Calu3 (cell line): ENCODE results near the gene HUNK. TPM values are rescaled to one million over a fixed set of nuclear protein-coding genes. Genes with fewer than 3 reads are reported as not detected.

ENCODE experiments used
- BruUV-seq: library from RNA; stranded (reverse); fragments of 400-500 nt; replicated peaks from 2 replicates; lab custom pipeline; 2021; lab: Mats Ljungman, UMichigan
- CTCF ChIA-PET: fragments of 300-600 bp; sonication (Branson Sonifier 250); formaldehyde crosslinking; loops from one replicate; lab custom pipeline; 2022; ENCODE audit warnings: antibody characterized with exemption; lab: Charles Lee
- DNase-seq: peaks from one replicate; pipeline ENCODE4 v3.0.0; 2022
- H3K27ac Mint-ChIP-seq: one replicate; pipeline ENCODE4 v1.8.0; 2022; ENCODE audit warnings: mixed read lengths; ENCODE audit not compliant: unreplicated experiment
- H3K27me3 Mint-ChIP-seq: one replicate; pipeline ENCODE4 v1.8.0; 2022; ENCODE audit warnings: mixed read lengths; ENCODE audit not compliant: unreplicated experiment
- H3K36me3 Mint-ChIP-seq: one replicate; pipeline ENCODE4 v1.8.0; 2022; ENCODE audit warnings: mild to moderate bottlenecking, moderate library complexity, mixed read lengths; ENCODE audit not compliant: insufficient read depth, unreplicated experiment
- H3K4me1 Mint-ChIP-seq: one replicate; pipeline ENCODE4 v1.8.0; 2022; ENCODE audit warnings: mild to moderate bottlenecking, low read depth, mixed read lengths; ENCODE audit not compliant: unreplicated experiment
- H3K4me3 Mint-ChIP-seq: one replicate; pipeline ENCODE4 v1.8.0; 2022; ENCODE audit warnings: mild to moderate bottlenecking, low read depth, moderate library complexity, mixed read lengths; ENCODE audit not compliant: unreplicated experiment
- H3K9me3 Mint-ChIP-seq: one replicate; pipeline ENCODE4 v1.8.0; 2022; ENCODE audit warnings: low read depth, mixed read lengths; ENCODE audit not compliant: unreplicated experiment
- CTCF ChIP-seq: fragments of 200-600 bp; IDR thresholded peaks from one replicate; pipeline ENCODE4 v1.8.0; 2022; ENCODE audit warnings: antibody characterized with exemption; ENCODE audit not compliant: unreplicated experiment
- intact Hi-C: fragments of 100-400 bp; cut with micrococcal nuclease; formaldehyde crosslinking; loops from one replicate; pipeline ENCODE4 v1.10.0; 2022; ENCODE audit not compliant: unreplicated experiment
- total RNA-seq: library from RNA; stranded (reverse); gene quantifications from 2 replicates; pipeline ENCODE4 v1.2.3, GENCODE V29; 2022

Gene HUNK
- total RNA-seq, 1 experiment from 2014 or later = 2.3 TPM

- Mint-ChIP-seq H3K36me3 (no peaks in the 10 kb centered on the region), H3K4me3 (no peak overlapping the region), H3K27me3 (no peaks in the 10 kb centered on the region), H3K27ac (no peak overlapping the region), H3K4me1 (no peaks in the 10 kb centered on the region), H3K9me3 (no peaks in the 10 kb centered on the region)
- no TSS peak for BruUV-seq
- intact Hi-C loops = no loop called here
- CTCF ChIA-PET = no interaction called here
- DNase-seq = no peak
- TF ChIP-seq CTCF = no peak
These were observed 119.6 kb downstream of the HUNK start for GRCh38 chr21:31992391-31992790.

- H3K27ac Mint-ChIP-seq = no peak overlapping the region
- BruUV-seq = no TSS peak
- no peaks in the 10 kb centered on the region for H3K36me3 Mint-ChIP-seq
- intact Hi-C loops = no loop called here
- no peak overlapping the region for H3K4me3 Mint-ChIP-seq
- no peaks in the 10 kb centered on the region for H3K27me3 Mint-ChIP-seq
- no peak for TF ChIP-seq CTCF
- no peaks in the 10 kb centered on the region for H3K4me1 Mint-ChIP-seq
- CTCF ChIA-PET = no interaction called here
- H3K9me3 Mint-ChIP-seq = no peaks in the 10 kb centered on the region
- DNase-seq = no peak
These were observed 121.3 kb downstream of the HUNK start for GRCh38 chr21:31993826-31994825.

- intact Hi-C loops = no loop called here
- no peak for TF ChIP-seq CTCF
- DNase-seq = no peak
- no peaks in the 10 kb centered on the region for H3K4me1 Mint-ChIP-seq
- no peaks in the 10 kb centered on the region for H3K27me3 Mint-ChIP-seq
- H3K27ac Mint-ChIP-seq = no peak overlapping the region
- CTCF ChIA-PET = no interaction called here
- no peak overlapping the region for H3K4me3 Mint-ChIP-seq
- peaks cover 5% of the 10 kb centered on the region for H3K36me3 Mint-ChIP-seq
- H3K9me3 Mint-ChIP-seq = no peaks in the 10 kb centered on the region
- no TSS peak for BruUV-seq
These were observed 124.4 kb downstream of the HUNK start for GRCh38 chr21:31997191-31997590.

GRCh38 chr21:31999810-32000468 is 127.1 kb downstream of the HUNK start:
- no peak overlapping the region for H3K4me3 Mint-ChIP-seq
- CTCF ChIA-PET = no interaction called here
- H3K36me3 Mint-ChIP-seq = peaks cover 5% of the 10 kb centered on the region
- intact Hi-C loops = no loop called here
- H3K27me3 Mint-ChIP-seq = no peaks in the 10 kb centered on the region
- no peaks in the 10 kb centered on the region for H3K4me1 Mint-ChIP-seq
- H3K9me3 Mint-ChIP-seq = no peaks in the 10 kb centered on the region
- DNase-seq = no peak
- BruUV-seq = no TSS peak
- TF ChIP-seq CTCF = no peak
- H3K27ac Mint-ChIP-seq = no peak overlapping the region
